Measurements from ENCODE around the gene KRTAP4-9.
"Not testable (repeated sequence)": the region's sequence is repeated elsewhere in the genome, so short reads cannot be mapped to it uniquely, and the experiment has no call there.

Gene KRTAP4-9

DNA sequence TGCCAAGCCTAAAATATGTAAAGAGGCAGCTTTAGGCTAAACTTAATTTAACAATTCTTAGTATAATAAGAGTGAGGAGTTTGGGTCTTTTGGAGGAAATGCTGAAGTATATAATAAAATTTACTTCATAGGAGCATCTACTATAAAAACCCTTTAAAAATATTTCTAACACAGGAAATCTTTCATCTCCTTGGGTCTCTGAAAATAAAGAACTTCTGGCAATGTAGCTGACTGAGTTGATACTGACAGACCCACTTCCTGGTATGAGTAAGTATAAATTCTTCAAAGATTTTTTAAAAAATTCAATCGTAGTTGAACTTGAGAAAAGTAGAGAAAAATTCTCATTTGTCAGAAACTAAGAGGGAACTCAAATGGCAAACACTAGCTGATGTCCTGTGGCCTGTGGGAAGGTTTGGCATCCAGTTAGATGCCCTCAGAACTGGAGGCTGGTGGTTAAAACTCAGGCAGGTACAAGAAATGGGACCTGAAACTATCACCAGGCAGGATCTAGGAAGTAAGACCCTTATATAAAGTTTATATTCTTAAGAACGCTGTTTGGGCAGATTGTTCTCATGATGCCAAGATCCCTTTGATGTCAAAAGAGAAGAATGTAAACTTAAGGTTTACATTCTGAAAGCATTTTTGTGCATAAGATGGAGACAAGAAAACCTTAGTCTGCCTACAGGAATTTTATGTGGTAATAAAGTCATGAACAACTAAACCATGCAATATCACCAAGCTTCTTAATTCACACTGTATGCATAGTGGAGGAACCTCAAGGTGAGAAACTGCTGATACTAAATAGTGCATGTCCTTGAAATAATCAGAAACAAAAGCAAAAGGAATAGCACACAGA, 28.9 kb downstream of the KRTAP4-9 start:
- DNase-seq = no peak

DNA sequence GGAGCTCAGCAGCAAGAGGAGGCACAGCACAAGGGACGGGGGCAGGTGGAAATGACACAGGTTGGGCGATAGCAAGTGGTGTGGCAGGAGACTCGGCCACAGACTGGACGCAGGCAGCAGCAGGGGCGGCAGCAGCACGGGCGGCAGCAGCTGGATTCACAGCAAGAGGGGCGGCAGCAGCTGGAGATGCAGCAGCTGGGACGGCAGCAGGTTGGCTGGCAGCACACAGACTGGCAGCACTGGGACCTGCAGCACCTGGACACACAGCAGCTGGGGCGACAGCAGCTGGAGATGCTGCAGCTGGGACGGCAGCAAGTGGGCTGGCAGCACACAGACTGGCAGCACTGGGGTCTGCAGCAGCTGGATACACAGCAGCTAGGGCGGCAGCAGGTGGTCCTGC, 34.7 kb downstream of the KRTAP4-9 start:
- not testable (repeated sequence) for DNase-seq

DNA sequence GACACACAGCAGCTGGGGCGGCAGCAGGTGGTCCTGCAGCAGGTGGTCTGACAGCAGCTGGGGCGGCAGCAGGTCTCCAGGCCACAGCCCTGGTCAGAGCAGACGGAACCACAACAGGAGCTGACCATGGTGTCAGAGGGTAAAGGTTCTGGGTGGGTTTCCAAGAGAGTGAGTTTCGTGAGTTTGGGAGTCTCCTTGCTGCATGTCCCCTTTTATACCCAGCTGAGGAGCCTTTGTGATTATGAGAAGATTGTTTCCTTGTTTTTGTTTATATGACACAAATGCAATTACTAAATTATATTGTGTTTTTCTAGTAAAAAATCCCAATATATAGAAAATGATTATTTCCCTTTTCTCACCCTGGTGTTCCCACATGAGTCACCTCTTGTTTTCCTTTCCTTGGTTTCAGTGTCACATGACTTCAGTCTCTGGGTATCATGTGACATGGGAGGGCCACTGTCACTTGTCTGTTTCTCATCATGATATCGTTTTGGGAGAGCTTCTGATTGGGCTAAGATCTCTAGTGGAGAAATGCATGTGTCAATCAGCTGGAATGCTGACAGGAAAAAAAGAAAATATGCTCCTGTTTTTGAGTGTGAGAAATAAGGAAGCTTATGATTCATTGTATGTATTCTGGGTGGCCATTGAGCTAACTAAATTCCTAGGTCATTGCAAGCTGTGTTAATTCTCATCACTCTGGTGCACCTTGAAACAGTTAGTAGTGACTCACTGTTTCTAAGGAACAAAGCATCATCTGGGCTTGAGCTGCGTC, 35.4 kb downstream of the KRTAP4-9 start, which contains the start of gene KRTAP4-6:
Gene KRTAP4-6, minus strand, starts transcription at position 185 of the 772 bp plus-strand sequence. Its CDS starts 57 bp downstream, at position 128.
- no peak for DNase-seq

DNA sequence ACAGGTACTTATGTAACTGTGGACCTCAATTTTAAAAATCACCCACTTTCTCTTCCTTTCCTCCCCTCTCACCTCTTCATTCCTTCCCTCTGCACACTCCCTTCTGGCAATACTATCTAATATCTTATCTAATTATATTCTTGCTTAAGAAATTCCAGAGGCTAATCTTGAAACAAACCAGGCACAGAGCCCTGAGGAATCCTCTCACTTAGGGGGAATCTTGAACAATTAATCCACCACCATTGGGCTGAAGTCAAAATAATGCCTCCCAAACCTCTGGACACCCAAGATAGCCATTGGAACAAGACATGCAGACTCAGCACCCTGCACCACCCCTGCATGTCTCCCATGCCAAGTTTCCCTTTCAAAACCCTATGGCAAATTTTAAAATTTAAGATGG, 36.2 kb downstream of the KRTAP4-9 start:
- no peak for DNase-seq

GRCh38 chr17:41144846-41145245, 39.7 kb downstream of the KRTAP4-9 start:
- no peak for DNase-seq

DNA sequence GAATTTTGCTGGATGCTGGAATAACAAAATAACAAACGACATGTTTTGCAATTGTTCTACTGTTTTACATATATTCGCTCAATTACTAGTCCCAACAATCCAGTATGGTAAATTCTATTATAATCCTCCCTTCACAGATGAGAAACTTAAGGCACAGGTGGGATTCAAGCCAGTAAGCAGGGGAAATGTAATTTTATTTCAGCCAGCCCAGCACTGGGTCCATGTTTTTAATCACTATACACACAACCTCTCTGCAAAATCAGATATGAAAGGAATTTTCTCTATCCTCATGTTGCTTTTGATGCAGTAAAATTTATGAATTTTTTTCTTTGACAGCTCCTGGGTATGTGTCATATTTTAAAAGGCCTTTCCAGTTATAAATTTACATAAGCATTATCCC, 40.1 kb downstream of the KRTAP4-9 start:
- DNase-seq = no peak

DNA sequence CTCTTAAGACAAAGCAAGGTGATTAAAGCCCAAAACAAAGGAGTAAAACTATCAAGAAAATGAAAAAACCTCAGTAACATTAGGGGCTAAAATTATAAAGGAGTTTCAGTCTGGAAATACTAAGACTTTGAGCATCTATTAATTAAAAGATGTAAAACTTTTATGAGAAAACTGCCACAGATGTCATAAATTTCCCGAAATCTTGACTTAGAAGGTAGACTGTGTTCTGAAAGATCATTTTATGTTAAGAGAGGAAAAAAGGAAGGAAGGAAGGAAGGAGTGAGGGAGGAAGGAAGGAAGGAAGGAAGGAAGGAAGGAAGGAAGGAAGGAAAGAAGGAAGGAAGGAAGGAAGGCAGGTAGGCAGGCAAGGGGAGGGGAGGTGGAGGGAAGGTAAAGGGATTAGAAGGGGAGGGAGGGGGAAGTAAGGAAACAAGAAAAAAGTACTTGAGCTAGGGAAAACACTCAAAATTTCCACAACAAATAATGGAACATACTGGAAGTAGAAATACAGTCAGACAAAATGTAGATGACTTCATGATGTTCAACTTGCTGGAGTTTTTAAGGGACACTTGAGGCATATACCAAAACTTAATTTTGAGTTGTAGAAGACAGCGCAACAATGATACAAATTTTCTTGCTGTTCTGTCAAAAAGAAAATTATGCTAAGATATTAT, 42.5 kb downstream of the KRTAP4-9 start:
- DNase-seq = no peak

GRCh38 chr17:41148971-41149651, 43.9 kb downstream of the KRTAP4-9 start:
- DNase-seq = not testable (repeated sequence)

- no peak for DNase-seq
Observed at GRCh38 chr17:41149652-41149985, 44.4 kb downstream of the KRTAP4-9 start, which contains the start of gene KRTAP4-5. Gene KRTAP4-5, minus strand, starts transcription at chr17:41149825. Its CDS starts 58 bp downstream, at chr17:41149767.

GRCh38 chr17:41150026-41150425, 44.8 kb downstream of the KRTAP4-9 start:
- DNase-seq = no peak

DNA sequence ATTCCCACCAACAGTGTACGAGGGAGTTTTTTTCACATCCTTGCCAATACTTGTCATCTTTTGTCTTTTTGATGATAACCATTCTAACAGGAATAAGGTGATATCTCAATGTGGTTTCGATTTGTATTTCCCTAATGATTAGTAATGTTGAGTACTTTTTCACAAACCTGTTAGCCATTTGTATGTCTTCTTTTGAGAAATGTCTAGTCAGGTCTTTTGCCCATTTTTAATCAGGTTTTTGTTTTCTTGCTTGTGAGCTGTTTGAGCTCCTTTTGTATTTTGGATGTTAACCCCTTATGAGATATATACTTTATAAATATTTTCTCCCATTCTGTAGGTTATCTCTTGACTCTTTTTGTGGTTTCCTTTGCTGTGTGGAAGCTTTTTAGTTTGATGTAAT, 46.3 kb downstream of the KRTAP4-9 start:
- DNase-seq = no peak

DNA sequence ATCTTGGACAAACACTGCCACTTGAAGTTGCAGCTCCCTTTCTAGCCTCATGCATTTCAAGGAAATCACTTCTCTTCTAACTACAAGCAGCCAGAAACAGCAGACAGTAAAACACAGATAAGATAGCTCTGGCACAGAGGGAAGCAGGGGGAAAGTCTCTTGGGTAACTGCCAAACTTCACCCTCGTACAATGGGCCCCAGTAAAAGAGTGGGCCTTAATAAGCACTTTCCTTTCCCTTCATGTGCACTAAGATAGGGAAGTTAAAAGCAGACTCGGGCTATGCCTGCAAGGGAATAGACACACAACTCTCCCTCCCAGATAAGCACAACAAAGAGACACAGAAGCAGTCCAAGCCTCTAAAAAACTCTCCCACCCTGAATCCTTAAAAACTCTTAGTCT, 48.7 kb downstream of the KRTAP4-9 start:
- no peak for DNase-seq

Data from NCI-H2081 (cell line).